Astrocyte of the cerebellum (primary cell): ENCODE results near the gene SALL3.

Experiments used
- DNase-seq: peaks from one replicate; pipeline ENCODE4 v3.0.0-alpha.2; 2011; ENCODE audit warnings: low read depth
- H3K4me3 ChIP-seq: 2 replicates; pipeline ENCODE4 v1.5.1; 2011; ENCODE audit warnings: mild to moderate bottlenecking, low read depth, low read length, moderate library complexity
- in situ Hi-C: cut with HindIII; loops from 2 replicates; pipeline ENCODE4 v1.10.0; 2017; ENCODE audit warnings: low sequenced_read_pairs
- TF ChIP-seq, protein P1 (sequence below): IDR thresholded peaks from 2 replicates; pipeline ENCODE4 v1.5.1; 2012; ENCODE audit warnings: low read length, low read depth, moderate library complexity, mild to moderate bottlenecking; ENCODE audit errors: missing control alignments

The SALL3 gene

DNA sequence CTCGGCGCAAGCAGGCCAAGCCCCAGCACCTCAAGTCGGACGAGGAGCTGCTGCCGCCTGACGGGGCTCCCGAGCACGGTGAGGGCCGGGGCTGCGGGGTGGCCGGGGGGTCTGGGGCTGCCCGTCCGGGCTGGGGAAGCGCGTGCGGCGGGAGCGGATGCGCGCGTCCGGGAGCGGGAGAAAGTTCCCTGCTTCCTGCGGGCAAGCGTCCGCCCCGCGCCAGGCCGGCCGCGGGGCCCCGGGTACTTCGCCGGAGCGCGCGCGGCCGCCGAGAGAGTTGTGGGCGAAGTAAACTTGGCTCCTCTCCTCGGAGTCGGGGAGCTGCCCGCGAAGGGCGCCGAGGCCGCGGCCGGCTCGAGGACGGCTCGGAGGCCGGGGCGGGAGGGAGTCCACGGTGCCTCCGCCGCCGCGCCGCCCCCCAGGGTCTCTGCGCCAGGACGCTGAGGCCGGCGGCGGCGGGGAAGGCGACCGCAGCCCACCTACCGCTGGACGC, 707 bp downstream of the SALL3 start:
- TF ChIP-seq, protein P1, sequence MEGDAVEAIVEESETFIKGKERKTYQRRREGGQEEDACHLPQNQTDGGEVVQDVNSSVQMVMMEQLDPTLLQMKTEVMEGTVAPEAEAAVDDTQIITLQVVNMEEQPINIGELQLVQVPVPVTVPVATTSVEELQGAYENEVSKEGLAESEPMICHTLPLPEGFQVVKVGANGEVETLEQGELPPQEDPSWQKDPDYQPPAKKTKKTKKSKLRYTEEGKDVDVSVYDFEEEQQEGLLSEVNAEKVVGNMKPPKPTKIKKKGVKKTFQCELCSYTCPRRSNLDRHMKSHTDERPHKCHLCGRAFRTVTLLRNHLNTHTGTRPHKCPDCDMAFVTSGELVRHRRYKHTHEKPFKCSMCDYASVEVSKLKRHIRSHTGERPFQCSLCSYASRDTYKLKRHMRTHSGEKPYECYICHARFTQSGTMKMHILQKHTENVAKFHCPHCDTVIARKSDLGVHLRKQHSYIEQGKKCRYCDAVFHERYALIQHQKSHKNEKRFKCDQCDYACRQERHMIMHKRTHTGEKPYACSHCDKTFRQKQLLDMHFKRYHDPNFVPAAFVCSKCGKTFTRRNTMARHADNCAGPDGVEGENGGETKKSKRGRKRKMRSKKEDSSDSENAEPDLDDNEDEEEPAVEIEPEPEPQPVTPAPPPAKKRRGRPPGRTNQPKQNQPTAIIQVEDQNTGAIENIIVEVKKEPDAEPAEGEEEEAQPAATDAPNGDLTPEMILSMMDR, result no peak
- in situ Hi-C loops, result no loop called here
- no peak for DNase-seq
- H3K4me3 ChIP-seq, result peak overlapping the region; percentile 31

DNA sequence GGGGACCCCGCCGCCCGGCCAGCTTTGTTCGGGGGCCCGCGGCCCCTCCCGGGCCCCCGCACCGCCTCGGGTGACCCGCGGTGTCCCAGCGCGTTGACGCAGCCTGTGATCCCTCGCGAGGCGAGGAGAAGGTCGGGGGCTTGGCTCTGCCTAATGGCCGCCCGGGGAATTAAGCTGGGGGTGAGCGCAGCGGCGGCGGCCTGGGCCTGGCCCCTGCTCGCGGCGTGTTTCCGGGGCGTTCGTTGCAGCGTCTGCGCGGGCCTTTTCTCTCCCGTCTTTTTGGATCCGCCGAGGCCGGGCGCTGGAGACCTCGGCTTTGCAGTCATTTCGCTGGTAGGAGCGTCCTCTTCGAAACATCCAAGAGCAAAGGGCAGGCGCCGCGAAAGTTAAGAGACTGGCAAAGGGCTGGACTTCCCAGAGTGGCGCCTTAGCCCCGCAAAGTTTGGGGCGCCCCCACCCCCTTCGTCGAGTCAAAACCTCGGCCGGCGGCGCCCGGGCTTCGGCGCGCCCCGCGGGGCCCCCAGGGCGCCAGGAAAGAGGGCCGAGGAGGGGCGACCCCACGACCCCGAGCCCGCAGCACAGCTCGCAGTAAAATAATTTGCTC, 1.3 kb downstream of the SALL3 start:
- peak overlapping the region; percentile 31 for H3K4me3 ChIP-seq
- TF ChIP-seq, protein P1, result no peak
- in situ Hi-C loops, result no loop called here
- DNase-seq, result no peak

DNA sequence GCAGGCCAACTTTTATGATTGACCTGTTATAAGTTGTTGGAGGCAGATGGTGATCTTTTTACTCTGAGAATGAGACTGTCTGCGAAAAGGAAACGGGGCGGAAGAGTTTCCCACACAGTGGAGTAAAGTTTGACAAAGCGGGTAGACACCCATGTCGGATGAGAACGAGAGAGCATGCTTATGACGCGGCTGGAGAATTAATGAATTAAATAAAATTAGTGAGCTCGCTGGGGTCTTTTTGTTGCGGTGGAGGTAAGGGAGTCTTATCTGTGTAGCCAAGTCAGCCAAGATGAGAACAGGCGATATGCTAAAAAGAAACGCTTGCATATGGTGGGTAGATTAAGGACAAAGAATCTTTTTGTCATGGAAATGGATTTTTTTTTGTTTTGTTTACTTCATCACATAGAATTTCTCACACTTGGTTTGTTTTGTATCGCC, 1.8 kb downstream of the SALL3 start:
- peak overlapping the region; percentile 31 for H3K4me3 ChIP-seq
- in situ Hi-C loops, result no loop called here
- TF ChIP-seq, protein P1, result no peak
- DNase-seq, result no peak

DNA sequence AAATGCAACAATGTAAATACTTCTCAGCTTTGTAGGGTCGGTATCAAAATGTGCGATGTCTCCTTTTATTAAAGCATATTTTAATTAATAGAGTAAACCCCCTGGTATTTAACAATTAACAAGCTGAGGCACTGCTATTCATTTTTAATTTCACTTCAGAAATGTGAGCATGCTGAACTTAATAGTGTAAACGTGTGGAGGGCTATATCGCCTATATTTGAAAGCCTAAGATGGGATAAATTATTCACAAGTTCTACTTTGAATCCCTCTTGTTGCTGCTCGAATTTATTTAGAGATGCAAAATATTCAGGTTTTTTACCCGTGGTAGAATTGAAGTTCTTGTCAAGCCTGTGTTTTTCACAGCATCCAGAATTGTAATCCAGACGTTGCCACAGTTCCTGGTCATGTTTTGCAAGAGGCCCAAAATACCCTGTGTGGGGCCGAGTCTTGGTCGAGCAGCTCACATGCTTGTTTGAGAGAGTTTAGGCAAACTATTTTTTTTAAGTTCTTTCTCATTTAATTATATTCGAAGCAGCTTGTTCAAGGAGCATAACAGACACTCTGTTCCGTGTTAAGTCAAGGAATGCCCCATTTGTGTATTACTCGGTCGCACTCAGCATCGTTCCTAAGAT, 2.5 kb downstream of the SALL3 start:
- no peak overlapping the region for H3K4me3 ChIP-seq
- DNase-seq, result no peak
- in situ Hi-C loops, result no loop called here
- TF ChIP-seq, protein P1, result no peak

DNA sequence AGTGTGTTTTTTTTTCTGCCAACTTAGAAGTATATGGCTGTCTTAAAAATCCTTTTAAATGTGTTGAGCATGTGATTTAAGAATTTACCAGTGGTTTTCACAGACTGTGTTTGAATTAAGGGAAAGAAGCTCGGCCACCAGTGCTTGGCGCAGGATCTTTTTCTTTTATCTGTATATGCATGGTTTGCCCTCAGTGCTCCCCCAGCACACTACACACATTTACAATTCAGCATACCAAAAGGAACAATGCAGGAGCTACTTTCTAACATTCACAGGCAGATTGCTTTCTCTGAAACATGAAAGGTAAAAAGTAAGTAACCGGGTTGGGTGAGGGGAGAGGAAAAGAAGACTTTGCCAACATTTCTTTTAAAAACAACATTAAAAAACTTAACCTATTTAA, 3.9 kb downstream of the SALL3 start:
- DNase-seq, result no peak
- H3K4me3 ChIP-seq, result no peak overlapping the region
- in situ Hi-C loops, result no loop called here
- TF ChIP-seq, protein P1, result no peak

DNA sequence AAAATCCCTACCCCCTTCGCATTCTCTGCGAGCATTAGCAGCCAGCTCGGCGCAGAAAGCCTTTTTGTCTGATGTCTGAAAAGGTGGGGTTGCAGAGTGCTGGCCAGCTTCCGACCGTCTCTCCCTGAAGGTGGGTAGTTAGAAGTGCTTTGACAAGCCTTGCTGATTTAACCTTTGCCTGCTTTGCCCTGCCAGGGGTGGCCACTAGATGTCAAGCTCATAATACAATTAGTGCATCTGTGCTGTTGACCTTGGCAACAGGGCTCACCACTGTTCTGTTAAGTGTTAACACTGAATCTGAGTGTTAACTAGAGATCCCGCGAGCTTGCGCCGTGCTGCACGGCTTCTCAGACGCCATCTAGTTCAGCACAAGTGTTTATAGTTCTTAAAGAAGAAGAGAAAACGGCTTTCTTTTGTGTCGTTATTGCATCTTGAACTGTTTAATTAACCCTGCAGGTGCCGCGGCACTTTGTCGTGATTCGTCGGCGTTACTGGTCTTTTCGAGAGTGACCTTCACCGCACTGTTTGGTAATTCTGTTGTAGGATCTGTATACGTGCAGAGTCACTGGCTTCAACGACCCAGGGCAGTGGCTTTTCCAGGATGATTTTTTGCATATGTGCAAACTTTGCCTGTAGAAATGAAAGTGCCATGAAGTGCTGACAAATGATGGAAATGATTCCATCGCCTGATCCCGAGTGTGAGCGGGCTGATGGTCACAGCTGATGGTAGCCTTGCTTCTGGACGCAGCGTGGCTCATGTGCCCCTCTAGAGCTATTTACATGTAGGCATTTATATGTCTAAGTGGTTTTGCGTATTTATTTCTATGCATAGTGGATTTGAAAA, 5.5 kb downstream of the SALL3 start:
- in situ Hi-C loops, result no loop called here
- DNase-seq, result no peak

More for the DNA sequence above, 5.5 kb downstream of the SALL3 start:
- H3K4me3 ChIP-seq, result peak overlapping the region; percentile 9
- TF ChIP-seq, protein P1, result no peak
